Ascending aorta (tissue), 2 donors: ENCODE measurements around the gene ADAMTS16. TPM values are rescaled to one million over a fixed set of nuclear protein-coding genes. Genes with fewer than 3 reads are reported as not detected.

Experiments
- DNase-seq, 2 donors: peaks; one replicate each; pipeline ENCODE4 v3.0.0-alpha.2; 2019; ENCODE audit warnings: low spot score in 2 of 2
- H3K27ac ChIP-seq, 2 donors: fragments of 200-600 bp; sonication (generic); one replicate each; pipeline ENCODE4 v1.5.1; 2016 to 2017; ENCODE audit warnings: mild to moderate bottlenecking in 1 of 2
- H3K27me3 ChIP-seq: fragments of 200-600 bp; sonication (generic); one replicate; pipeline ENCODE4 v1.5.1; 2017
- H3K36me3 ChIP-seq, 2 donors: fragments of 200-600 bp; sonication (generic); one replicate each; pipeline ENCODE4 v1.5.1; 2016
- H3K4me1 ChIP-seq, 2 donors: fragments of 200-600 bp; sonication (generic); one replicate each; pipeline ENCODE4 v1.5.1; 2016 to 2017; ENCODE audit warnings: mild to moderate bottlenecking in 1 of 2
- H3K4me3 ChIP-seq, 2 donors: fragments of 200-600 bp; sonication (generic); one replicate each; pipeline ENCODE4 v1.5.1; 2016 to 2017; ENCODE audit warnings: mild to moderate bottlenecking in 1 of 2
- H3K9me3 ChIP-seq, 2 donors: fragments of 200-600 bp; sonication (generic); one replicate each; pipeline ENCODE4 v1.5.1; 2016
- CTCF ChIP-seq, 3 experiments: fragments of 200-600 bp in 2 of 3; fragments of 450-650 bp in 1 of 3; sonication (generic) in 2 of 3; IDR thresholded peaks; one replicate each; pipeline ENCODE4 v1.5.1; 2016 to 2019; ENCODE audit warnings: antibody characterized with exemption in 3 of 3, mild to moderate bottlenecking in 1 of 3, moderate library complexity in 1 of 3
- intact Hi-C: fragments of 100-400 bp; cut with DNase I; formaldehyde crosslinking; loops from one replicate; pipeline ENCODE4 v1.15.1; 2023
- total RNA-seq: library from RNA; depleted of rRNA; stranded (reverse); fragments of >200 nt; gene quantifications from one replicate; pipeline ENCODE4 v1.1.0, GENCODE V29; 2016

The ADAMTS16 gene
- total RNA-seq, 1 donor from 2014 or later = 1.6 TPM

- Histone ChIP-seq H3K27me3 (no peaks in the 10 kb centered on the region), H3K36me3 (no peaks in the 10 kb centered on the region), H3K4me3 (no peak overlapping the region), H3K4me1 (no peaks in the 10 kb centered on the region), H3K27ac (no peak overlapping the region), H3K9me3 (no peaks in the 10 kb centered on the region)
- no peak for DNase-seq
- intact Hi-C loops = no loop called here
- no peak for TF ChIP-seq CTCF (IDR thresholded peaks at IDR 0.05)
Measured at GRCh38 chr5:5273398-5273797, 133.3 kb downstream of the ADAMTS16 start.

- no peaks in the 10 kb centered on the region for H3K36me3 ChIP-seq
- no peaks in the 10 kb centered on the region for H3K4me1 ChIP-seq
- H3K27me3 ChIP-seq = no peaks in the 10 kb centered on the region
- TF ChIP-seq CTCF (IDR thresholded peaks at IDR 0.05) = no peak
- H3K9me3 ChIP-seq = no peaks in the 10 kb centered on the region
- intact Hi-C loops = no loop called here
- no peak overlapping the region for H3K27ac ChIP-seq
- DNase-seq = no peak
- no peak overlapping the region for H3K4me3 ChIP-seq
Measured at GRCh38 chr5:5273976-5274375, 133.8 kb downstream of the ADAMTS16 start.

- Histone ChIP-seq H3K4me1 (no peaks in the 10 kb centered on the region), H3K27ac (no peak overlapping the region), H3K9me3 (no peaks in the 10 kb centered on the region), H3K36me3 (no peaks in the 10 kb centered on the region), H3K27me3 (no peaks in the 10 kb centered on the region), H3K4me3 (no peak overlapping the region)
- intact Hi-C loops = no loop called here
- no peak for TF ChIP-seq CTCF (IDR thresholded peaks at IDR 0.05)
- no peak for DNase-seq
Measured at GRCh38 chr5:5275211-5275610, 135.1 kb downstream of the ADAMTS16 start.

GRCh38 chr5:5276430-5276829 is 136.3 kb downstream of the ADAMTS16 start:
- H3K4me1 ChIP-seq = no peaks in the 10 kb centered on the region
- H3K9me3 ChIP-seq = no peaks in the 10 kb centered on the region
- H3K4me3 ChIP-seq = no peak overlapping the region
- H3K27me3 ChIP-seq = no peaks in the 10 kb centered on the region
- no peak overlapping the region for H3K27ac ChIP-seq
- intact Hi-C loops = no loop called here
- TF ChIP-seq CTCF (IDR thresholded peaks at IDR 0.05) = no peak
- DNase-seq = no peak
- H3K36me3 ChIP-seq = no peaks in the 10 kb centered on the region

- Histone ChIP-seq H3K27ac (no peak overlapping the region), H3K36me3 (no peaks in the 10 kb centered on the region), H3K4me3 (no peak overlapping the region), H3K9me3 (no peaks in the 10 kb centered on the region), H3K4me1 (no peaks in the 10 kb centered on the region), H3K27me3 (no peaks in the 10 kb centered on the region)
- TF ChIP-seq CTCF (IDR thresholded peaks at IDR 0.05) = no peak
- DNase-seq = no peak
- intact Hi-C loops = no loop called here
Measured at GRCh38 chr5:5276951-5277517, 136.9 kb downstream of the ADAMTS16 start.
